ENCODE measurements around the gene GNPTG. TPM values are rescaled to one million over a fixed set of nuclear protein-coding genes. Genes with fewer than 3 reads are reported as not detected.
A peak's percentile ranks its signal among the peaks of the same experiment; 100 is the strongest.

GNPTG gene
- total and polyA plus RNA-seq, 9 of the 15 experiments (the other 6 are each of a cell fraction or from before 2014, with no cell fraction given) = 0.69 to 33.3 (median 13.6) TPM

DNA sequence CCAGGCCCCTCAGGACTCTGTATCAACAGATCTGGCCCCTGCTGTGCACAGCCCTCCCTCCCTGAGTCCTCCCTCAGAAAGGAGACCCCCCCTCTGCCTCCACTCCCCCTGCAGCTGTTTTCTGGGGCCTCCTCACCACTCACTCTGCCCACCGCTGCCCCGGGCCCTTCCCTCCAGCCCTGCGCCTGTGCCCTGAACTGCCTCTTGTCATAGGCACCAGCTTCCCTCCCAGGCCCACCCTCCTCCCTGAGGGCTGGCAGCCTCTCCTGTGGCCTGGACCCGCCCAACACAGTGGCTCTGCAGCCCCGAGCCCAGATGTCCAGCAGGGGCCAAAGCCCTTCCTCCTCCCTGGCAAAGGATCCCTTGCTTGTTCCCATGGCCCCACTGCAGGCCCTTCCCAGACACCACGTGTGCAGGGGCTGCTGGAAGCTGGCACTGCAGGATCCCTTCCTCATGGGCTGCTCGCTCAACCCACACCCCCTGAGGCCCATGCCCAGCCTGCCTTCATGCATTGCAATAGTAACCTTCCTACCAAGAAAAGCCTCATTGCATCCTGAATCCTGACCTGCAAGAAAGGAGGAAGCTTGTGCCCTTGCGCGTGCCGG is 25.8 kb downstream of the GNPTG start:
- TF ChIP-seq, protein P1, sequence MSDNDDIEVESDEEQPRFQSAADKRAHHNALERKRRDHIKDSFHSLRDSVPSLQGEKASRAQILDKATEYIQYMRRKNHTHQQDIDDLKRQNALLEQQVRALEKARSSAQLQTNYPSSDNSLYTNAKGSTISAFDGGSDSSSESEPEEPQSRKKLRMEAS (CRISPR knock-in tag; IDR thresholded peaks at IDR 0.05) = 0 out of 2 replicates have a peak, but pooled peaks have one; percentile 0
- TF ChIP-seq POLR2G (IDR thresholded peaks at IDR 0.05; ENCODE audit: low read depth, low read length) (peak; percentile 19; the same call in 1 of the 2 replicates), SIN3B (IDR thresholded peaks at IDR 0.05; ENCODE audit: low read depth) (no peak), RBFOX2 (IDR thresholded peaks at IDR 0.05; ENCODE audit: low read depth, low read length) (0 out of 2 replicates have a peak, but pooled peaks have one; percentile 13)
- TF ChIP-seq, protein P2, sequence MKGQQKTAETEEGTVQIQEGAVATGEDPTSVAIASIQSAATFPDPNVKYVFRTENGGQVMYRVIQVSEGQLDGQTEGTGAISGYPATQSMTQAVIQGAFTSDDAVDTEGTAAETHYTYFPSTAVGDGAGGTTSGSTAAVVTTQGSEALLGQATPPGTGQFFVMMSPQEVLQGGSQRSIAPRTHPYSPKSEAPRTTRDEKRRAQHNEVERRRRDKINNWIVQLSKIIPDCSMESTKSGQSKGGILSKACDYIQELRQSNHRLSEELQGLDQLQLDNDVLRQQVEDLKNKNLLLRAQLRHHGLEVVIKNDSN (CRISPR knock-in tag; IDR thresholded peaks at IDR 0.05) = 0 out of 2 replicates have a peak, but pooled peaks have one; percentile 3
- no peak for FAIRE-seq
- H3K4me2 ChIP-seq (ENCODE audit: insufficient read depth, low read length) = peak overlapping the region; percentile 88
- no peak for ATAC-seq
- ChIA-PET CTCF (ENCODE audit: low intra/inter-chr PET ratio) (no interaction called here), POLR2A (interaction anchor here (0.6 to 4.2 kb wide), 14 partner anchors 8 to 180 kb away, joined by 3 to 73 read pairs (median 5); partner anchors contain the start of genes UNKL and UQCC4)
- peak overlapping the region; percentile 100; the same call in 2 of the 3 replicates for H3K27ac ChIP-seq (ENCODE audit: extremely low read depth, low read depth, low read length)
- BruUV-seq (replicated peaks) = no TSS peak
- H3K27me3 ChIP-seq (ENCODE audit: control insufficient read depth in 2 of 2, insufficient read depth in 2 of 2, low read length in 2 of 2) = no peaks in the 10 kb centered on the region
- peaks cover 36% of the 10 kb centered on the region for H3K79me2 ChIP-seq (ENCODE audit: control insufficient read depth, insufficient read depth, low read length)
- H3K9ac ChIP-seq (ENCODE audit: insufficient read depth in 1 of 2, low read depth in 2 of 2, low read length in 2 of 2) = peak overlapping the region; percentile 97 to 100; a peak in 3 of 4 replicates
- no peak for DNase-seq (ENCODE audit: extremely low read depth in 1 of 4, low spot score in 3 of 4)
- H2AFZ ChIP-seq (ENCODE audit: low read depth, low read length) = no peak overlapping the region
- in situ Hi-C loops (cut with MboI) = no loop called here
- no peaks in the 10 kb centered on the region for H3K9me3 ChIP-seq (replicated peaks; ENCODE audit: control insufficient read depth, insufficient read depth, low read depth, low read length)
- peaks cover 5% of the 10 kb centered on the region for H3K9me1 ChIP-seq (ENCODE audit: control insufficient read depth, insufficient read depth, low read length)
- intact Hi-C loops (cut with micrococcal nuclease) = no loop called here
- peaks cover 8% of the 10 kb centered on the region; the same call in 1 of the 2 replicates for H4K20me1 ChIP-seq (replicated peaks; ENCODE audit: control insufficient read depth, insufficient read depth, low read length)
- H3K36me3 ChIP-seq (ENCODE audit: control insufficient read depth, insufficient read depth, low read length) = peaks cover 8% of the 10 kb centered on the region; the same call in 2 of the 3 replicates
- peaks cover 19 to 68% of the 10 kb centered on the region in 2 experiments; a peak in 4 of 5 replicates for H3K4me1 ChIP-seq (replicated peaks in 1 of 2; ENCODE audit: control insufficient read depth in 2 of 2, insufficient read depth in 2 of 2, low read length in 2 of 2)
- H3K4me3 ChIP-seq = peak overlapping the region; percentile 76; the same call in 1 of the 2 replicates
- WGBS (ENCODE audit: insufficient coverage, low coverage, missing lambda C conversion rate) = 72% methylated on average over 8 of the region's 10 CpGs
